Nasal cavity respiratory epithelium epithelial cell of viscerocranial mucosa (primary cell): Measurements from ENCODE around the gene EFCAB6. TPM values are rescaled to one million over a fixed set of nuclear protein-coding genes. Genes with fewer than 3 reads are reported as not detected.

Experiments
- total RNA-seq: library from RNA; depleted of rRNA; stranded (reverse); fragments of >200 nt; gene quantifications from 2 replicates; pipeline ENCODE4 v1.2.3, GENCODE V29; 2014

The EFCAB6 gene, protein sequence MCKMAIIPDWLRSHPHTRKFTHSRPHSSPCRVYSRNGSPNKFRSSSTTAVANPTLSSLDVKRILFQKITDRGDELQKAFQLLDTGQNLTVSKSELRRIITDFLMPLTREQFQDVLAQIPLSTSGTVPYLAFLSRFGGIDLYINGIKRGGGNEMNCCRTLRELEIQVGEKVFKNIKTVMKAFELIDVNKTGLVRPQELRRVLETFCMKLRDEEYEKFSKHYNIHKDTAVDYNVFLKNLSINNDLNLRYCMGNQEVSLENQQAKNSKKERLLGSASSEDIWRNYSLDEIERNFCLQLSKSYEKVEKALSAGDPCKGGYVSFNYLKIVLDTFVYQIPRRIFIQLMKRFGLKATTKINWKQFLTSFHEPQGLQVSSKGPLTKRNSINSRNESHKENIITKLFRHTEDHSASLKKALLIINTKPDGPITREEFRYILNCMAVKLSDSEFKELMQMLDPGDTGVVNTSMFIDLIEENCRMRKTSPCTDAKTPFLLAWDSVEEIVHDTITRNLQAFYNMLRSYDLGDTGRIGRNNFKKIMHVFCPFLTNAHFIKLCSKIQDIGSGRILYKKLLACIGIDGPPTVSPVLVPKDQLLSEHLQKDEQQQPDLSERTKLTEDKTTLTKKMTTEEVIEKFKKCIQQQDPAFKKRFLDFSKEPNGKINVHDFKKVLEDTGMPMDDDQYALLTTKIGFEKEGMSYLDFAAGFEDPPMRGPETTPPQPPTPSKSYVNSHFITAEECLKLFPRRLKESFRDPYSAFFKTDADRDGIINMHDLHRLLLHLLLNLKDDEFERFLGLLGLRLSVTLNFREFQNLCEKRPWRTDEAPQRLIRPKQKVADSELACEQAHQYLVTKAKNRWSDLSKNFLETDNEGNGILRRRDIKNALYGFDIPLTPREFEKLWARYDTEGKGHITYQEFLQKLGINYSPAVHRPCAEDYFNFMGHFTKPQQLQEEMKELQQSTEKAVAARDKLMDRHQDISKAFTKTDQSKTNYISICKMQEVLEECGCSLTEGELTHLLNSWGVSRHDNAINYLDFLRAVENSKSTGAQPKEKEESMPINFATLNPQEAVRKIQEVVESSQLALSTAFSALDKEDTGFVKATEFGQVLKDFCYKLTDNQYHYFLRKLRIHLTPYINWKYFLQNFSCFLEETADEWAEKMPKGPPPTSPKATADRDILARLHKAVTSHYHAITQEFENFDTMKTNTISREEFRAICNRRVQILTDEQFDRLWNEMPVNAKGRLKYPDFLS (N-terminal part only)
- 0.68 and 1.6 TPM in 2 replicates for total RNA-seq

GRCh38 chr22:43812149-43812842 is at the start of gene EFCAB6:
Gene EFCAB6, minus strand, starts transcription at chr22:43812305. Its CDS starts 29,987 bp downstream, at chr22:43782318.

Other genes starting within 250 kb of the EFCAB6 start
- under 0.01 and 0.50 TPM in 2 replicates for gene SULT4A1, start 50.2 kb upstream of the EFCAB6 start, total RNA-seq
- not detected in 2 replicates for gene PNPLA5, start 79.7 kb upstream of the EFCAB6 start, total RNA-seq
- gene PNPLA3, start 111.5 kb upstream of the EFCAB6 start, total RNA-seq = 2.7 and 3.5 TPM in 2 replicates
- gene SAMM50, start 143.1 kb upstream of the EFCAB6 start, total RNA-seq = 35.9 and 38.0 TPM in 2 replicates
- 2.4 and 17.9 TPM in 2 replicates for gene PARVB, start 212.0 kb upstream of the EFCAB6 start, total RNA-seq